ENCODE measurements around the gene ATP2B1. TPM values are rescaled to one million over a fixed set of nuclear protein-coding genes. Genes with fewer than 3 reads are reported as not detected.

The ATP2B1 gene
- total and polyA plus RNA-seq, 2 donors: 13.3 to 183 TPM

- Histone ChIP-seq H3K4me1 (ENCODE audit: insufficient read depth) (no peaks in the 10 kb centered on the region), H3K36me3 (ENCODE audit: insufficient read depth) (no peaks in the 10 kb centered on the region), H3K4me3 (ENCODE audit: low read depth, low read length) (no peak overlapping the region), H3K27ac (ENCODE audit: low read depth) (no peak overlapping the region)
- 95% methylated on average over 3 of the region's 3 CpGs for WGBS
- no peak for DNase-seq (ENCODE audit: extremely low spot score)
These were observed 140.9 kb downstream of the ATP2B1 start for GRCh38 chr12:89567691-89568239.

GRCh38 chr12:89566615-89567014 lies 142.0 kb downstream of the ATP2B1 start:
- Histone ChIP-seq H3K4me3 (ENCODE audit: low read depth, low read length) (no peak overlapping the region), H3K36me3 (ENCODE audit: insufficient read depth) (no peaks in the 10 kb centered on the region), H3K27ac (ENCODE audit: low read depth) (no peak overlapping the region), H3K4me1 (ENCODE audit: insufficient read depth) (no peaks in the 10 kb centered on the region)
- DNase-seq (ENCODE audit: extremely low spot score): no peak

GRCh38 chr12:89565002-89565401 lies 143.6 kb downstream of the ATP2B1 start:
- Histone ChIP-seq H3K4me3 (ENCODE audit: low read depth, low read length) (no peak overlapping the region), H3K4me1 (ENCODE audit: insufficient read depth) (no peaks in the 10 kb centered on the region), H3K36me3 (ENCODE audit: insufficient read depth) (no peaks in the 10 kb centered on the region), H3K27ac (ENCODE audit: low read depth) (no peak overlapping the region)
- no peak for DNase-seq (ENCODE audit: extremely low spot score)

GRCh38 chr12:89559753-89560152 lies 148.9 kb downstream of the ATP2B1 start:
- WGBS: 89% methylated on average over 10 of the region's 10 CpGs
- no peak overlapping the region for H3K27ac ChIP-seq (ENCODE audit: low read depth)
- H3K4me1 ChIP-seq (ENCODE audit: insufficient read depth): no peaks in the 10 kb centered on the region
- DNase-seq (ENCODE audit: extremely low spot score): no peak
- no peak overlapping the region for H3K4me3 ChIP-seq (ENCODE audit: low read depth, low read length)
- no peaks in the 10 kb centered on the region for H3K36me3 ChIP-seq (ENCODE audit: insufficient read depth)

- 67% methylated on average over 2 of the region's 2 CpGs for WGBS
- DNase-seq (ENCODE audit: extremely low spot score): no peak
These were observed 151.7 kb downstream of the ATP2B1 start for GRCh38 chr12:89556976-89557375.

GRCh38 chr12:89552376-89552775 lies 156.3 kb downstream of the ATP2B1 start:
- WGBS: 25% methylated on average over 1 of the region's 1 CpG
- Histone ChIP-seq H3K4me3 (ENCODE audit: low read depth, low read length) (no peak overlapping the region), H3K36me3 (ENCODE audit: insufficient read depth) (no peaks in the 10 kb centered on the region), H3K27ac (ENCODE audit: low read depth) (no peak overlapping the region), H3K4me1 (ENCODE audit: insufficient read depth) (no peaks in the 10 kb centered on the region)
- no peak for DNase-seq (ENCODE audit: extremely low spot score)

More at GRCh38 chr12:89556976-89557375, 151.7 kb downstream of the ATP2B1 start:
- Histone ChIP-seq H3K27ac (ENCODE audit: low read depth) (no peak overlapping the region), H3K4me3 (ENCODE audit: low read depth, low read length) (no peak overlapping the region), H3K4me1 (ENCODE audit: insufficient read depth) (no peaks in the 10 kb centered on the region), H3K36me3 (ENCODE audit: insufficient read depth) (no peaks in the 10 kb centered on the region)

GRCh38 chr12:89551747-89552146 lies 156.9 kb downstream of the ATP2B1 start:
- 93% methylated on average over 2 of the region's 2 CpGs for WGBS
- no peak overlapping the region for H3K4me3 ChIP-seq (ENCODE audit: low read depth, low read length)
- H3K4me1 ChIP-seq (ENCODE audit: insufficient read depth): no peaks in the 10 kb centered on the region
- no peaks in the 10 kb centered on the region for H3K36me3 ChIP-seq (ENCODE audit: insufficient read depth)
- H3K27ac ChIP-seq (ENCODE audit: low read depth): no peak overlapping the region
- no peak for DNase-seq (ENCODE audit: extremely low spot score)

- no peaks in the 10 kb centered on the region for H3K4me1 ChIP-seq (ENCODE audit: insufficient read depth)
- WGBS: 87% methylated on average over 4 of the region's 4 CpGs
- DNase-seq (ENCODE audit: extremely low spot score): no peak
- no peak overlapping the region for H3K4me3 ChIP-seq (ENCODE audit: low read depth, low read length)
- H3K27ac ChIP-seq (ENCODE audit: low read depth): no peak overlapping the region
- no peaks in the 10 kb centered on the region for H3K36me3 ChIP-seq (ENCODE audit: insufficient read depth)
These were observed 161.5 kb downstream of the ATP2B1 start for GRCh38 chr12:89547101-89547500.

GRCh38 chr12:89546151-89546550 lies 162.5 kb downstream of the ATP2B1 start:
- Histone ChIP-seq H3K36me3 (ENCODE audit: insufficient read depth) (no peaks in the 10 kb centered on the region), H3K4me1 (ENCODE audit: insufficient read depth) (no peaks in the 10 kb centered on the region), H3K27ac (ENCODE audit: low read depth) (no peak overlapping the region), H3K4me3 (ENCODE audit: low read depth, low read length) (no peak overlapping the region)
- 83% methylated on average over 4 of the region's 4 CpGs for WGBS
- no peak for DNase-seq (ENCODE audit: extremely low spot score)

GRCh38 chr12:89544681-89545184 lies 163.9 kb downstream of the ATP2B1 start:
- Histone ChIP-seq H3K36me3 (ENCODE audit: insufficient read depth) (no peaks in the 10 kb centered on the region), H3K4me1 (ENCODE audit: insufficient read depth) (no peaks in the 10 kb centered on the region), H3K27ac (ENCODE audit: low read depth) (no peak overlapping the region), H3K4me3 (ENCODE audit: low read depth, low read length) (no peak overlapping the region)
- WGBS: 48% methylated on average over 6 of the region's 6 CpGs
- DNase-seq (ENCODE audit: extremely low spot score): no peak

GRCh38 chr12:89544022-89544421 lies 164.6 kb downstream of the ATP2B1 start:
- no peak overlapping the region for H3K4me3 ChIP-seq (ENCODE audit: low read depth, low read length)
- no peaks in the 10 kb centered on the region for H3K36me3 ChIP-seq (ENCODE audit: insufficient read depth)
- DNase-seq (ENCODE audit: extremely low spot score): no peak
- WGBS: 90% methylated on average over 1 of the region's 1 CpG
- no peak overlapping the region for H3K27ac ChIP-seq (ENCODE audit: low read depth)
- H3K4me1 ChIP-seq (ENCODE audit: insufficient read depth): no peaks in the 10 kb centered on the region

- DNase-seq (ENCODE audit: extremely low spot score): peak; percentile 65
- WGBS: 21% methylated on average over 6 of the region's 6 CpGs
- no peaks in the 10 kb centered on the region for H3K4me1 ChIP-seq (ENCODE audit: insufficient read depth)
- H3K36me3 ChIP-seq (ENCODE audit: insufficient read depth): no peaks in the 10 kb centered on the region
- no peak overlapping the region for H3K4me3 ChIP-seq (ENCODE audit: low read depth, low read length)
- H3K27ac ChIP-seq (ENCODE audit: low read depth): no peak overlapping the region
These were observed 165.6 kb downstream of the ATP2B1 start for GRCh38 chr12:89542912-89543592.

- WGBS: 98% methylated on average over 2 of the region's 2 CpGs
- DNase-seq (ENCODE audit: extremely low spot score): no peak
- Histone ChIP-seq H3K36me3 (ENCODE audit: insufficient read depth) (no peaks in the 10 kb centered on the region), H3K4me1 (ENCODE audit: insufficient read depth) (no peaks in the 10 kb centered on the region), H3K4me3 (ENCODE audit: low read depth, low read length) (no peak overlapping the region), H3K27ac (ENCODE audit: low read depth) (no peak overlapping the region)
These were observed 166.4 kb downstream of the ATP2B1 start for GRCh38 chr12:89542236-89542635.

- 71% methylated on average over 3 of the region's 3 CpGs for WGBS
- H3K27ac ChIP-seq (ENCODE audit: low read depth): no peak overlapping the region
- no peaks in the 10 kb centered on the region for H3K4me1 ChIP-seq (ENCODE audit: insufficient read depth)
- no peak for DNase-seq (ENCODE audit: extremely low spot score)
- peaks cover 2% of the 10 kb centered on the region for H3K36me3 ChIP-seq (ENCODE audit: insufficient read depth)
- H3K4me3 ChIP-seq (ENCODE audit: low read depth, low read length): no peak overlapping the region
These were observed 168.1 kb downstream of the ATP2B1 start for GRCh38 chr12:89540586-89540985.
